NCI-H2227 treated with DMSO at 0.1 percent for 48 hours (cell line): ENCODE measurements around the gene CMSS1.

Experiments used
- DNase-seq: peaks from one replicate; lab custom pipeline; 2025; lab: John Stamatoyannopoulos, UW

The CMSS1 gene

GRCh38 chr3:100230710-100231109 lies 413.0 kb downstream of the CMSS1 start:
- DNase-seq: no peak
